Transverse colon (tissue), 4 donors: ENCODE data around the gene GLI2. TPM values are rescaled to one million over a fixed set of nuclear protein-coding genes. Genes with fewer than 3 reads are reported as not detected.

Experiments
- DNase-seq: peaks from one replicate; pipeline ENCODE4 v3.0.0-alpha.2; 2019
- H3K27ac ChIP-seq, 4 donors: fragments of 200-600 bp; sonication (generic); 2 replicates each; pipeline ENCODE4 v1.5.1; 2016 to 2018; ENCODE audit warnings: inconsistent platforms in 4 of 4
- H3K27me3 ChIP-seq: fragments of 200-600 bp; sonication (generic); 2 replicates; pipeline ENCODE4 v1.5.1; 2017; ENCODE audit warnings: inconsistent platforms
- H3K36me3 ChIP-seq, 4 donors: fragments of 200-600 bp; sonication (generic); 2 replicates each; pipeline ENCODE4 v1.5.1; 2017 to 2019; ENCODE audit warnings: inconsistent platforms in 4 of 4
- H3K4me1 ChIP-seq, 4 donors: fragments of 200-600 bp; sonication (generic); 2 replicates each; pipeline ENCODE4 v1.5.1; 2017 to 2020; ENCODE audit warnings: inconsistent platforms in 4 of 4
- H3K4me3 ChIP-seq, 4 donors: fragments of 200-600 bp; sonication (generic); 1 replicate in 1 of 4; 2 replicates in 3 of 4; pipeline versions ENCODE4 v1.5.1 to v1.6.1; 2017 to 2019; ENCODE audit warnings: inconsistent platforms in 4 of 4
- H3K9me3 ChIP-seq, 2 donors: fragments of 200-600 bp; sonication (generic); 2 replicates each; pipeline ENCODE4 v1.5.1; 2017 to 2019; ENCODE audit warnings: inconsistent platforms in 2 of 2
- EP300 ChIP-seq: sonication (generic); formaldehyde crosslinking; IDR thresholded peaks from one replicate; pipeline ENCODE4 v1.6.1; 2017; ENCODE audit warnings: antibody characterized with exemption, low read depth
- POLR2A ChIP-seq: fragments of 450-650 bp; IDR thresholded peaks from one replicate; pipeline ENCODE4 v1.6.1; 2016; ENCODE audit warnings: antibody characterized with exemption, mild to moderate bottlenecking, moderate library complexity
- POLR2AphosphoS5 ChIP-seq, 3 donors: sonication (generic); formaldehyde crosslinking; IDR thresholded peaks; one replicate each; pipeline ENCODE4 v1.6.1; 2016; ENCODE audit warnings: antibody characterized with exemption in 3 of 3
- WGBS, 2 donors: methylation state at CpG; one replicate each; pipeline ENCODE4 v1.1.5; 2018; ENCODE audit warnings: low coverage in 1 of 2; 5-methylcytosine and 5-hydroxymethylcytosine counted together
- in situ Hi-C, 4 donors: fragments of 200-750 bp; cut with MboI; loops; one replicate each; pipeline versions ENCODE4 v1.15.0 to v1.15.1; 2017; ENCODE audit warnings: low sequenced_read_pairs in 3 of 4, low pct_ligation_motif_present in 1 of 4, low pct_unique_long_range_greater_than_20kb in 1 of 4
- intact Hi-C: fragments of 100-400 bp; cut with DNase I; formaldehyde crosslinking; loops from one replicate; pipeline ENCODE4 v1.15.1; 2023; ENCODE audit warnings: low total_unique reads
- total RNA-seq, 4 donors: library from RNA; depleted of rRNA; stranded (reverse); fragments of >200 nt; gene quantifications; one replicate each; pipeline ENCODE4 v1.1.0, GENCODE V29; 2016
- TF ChIP-seq, protein P1 (sequence below), 5 experiments: fragments of 200-600 bp in 3 of 5; fragments of 450-650 bp in 2 of 5; sonication (generic) in 3 of 5; IDR thresholded peaks; 1 replicate in 2 of 5; 2 replicates in 3 of 5; pipeline ENCODE4 v1.5.1; 2016 to 2017; ENCODE audit warnings: antibody characterized with exemption in 5 of 5, inconsistent platforms in 3 of 5, mild to moderate bottlenecking in 2 of 5, moderate library complexity in 1 of 5

Gene GLI2
- total RNA-seq, 4 donors from 2014 or later, result 1.1 to 15.1 (median 4.2) TPM

- H3K27ac ChIP-seq, result peak overlapping the region; percentile 85 to 90 (median 86)
- WGBS, 2 donors, result 3 to 4% methylated on average over 12 to 35 of the region's 48 CpGs
- H3K4me3 ChIP-seq, result peak overlapping the region; percentile 39 to 56 (median 45)
- no peak for TF ChIP-seq POLR2AphosphoS5 (IDR thresholded peaks at IDR 0.05)
- TF ChIP-seq EP300, result no peak
- no peak for TF ChIP-seq POLR2A
- TF ChIP-seq, protein P1, sequence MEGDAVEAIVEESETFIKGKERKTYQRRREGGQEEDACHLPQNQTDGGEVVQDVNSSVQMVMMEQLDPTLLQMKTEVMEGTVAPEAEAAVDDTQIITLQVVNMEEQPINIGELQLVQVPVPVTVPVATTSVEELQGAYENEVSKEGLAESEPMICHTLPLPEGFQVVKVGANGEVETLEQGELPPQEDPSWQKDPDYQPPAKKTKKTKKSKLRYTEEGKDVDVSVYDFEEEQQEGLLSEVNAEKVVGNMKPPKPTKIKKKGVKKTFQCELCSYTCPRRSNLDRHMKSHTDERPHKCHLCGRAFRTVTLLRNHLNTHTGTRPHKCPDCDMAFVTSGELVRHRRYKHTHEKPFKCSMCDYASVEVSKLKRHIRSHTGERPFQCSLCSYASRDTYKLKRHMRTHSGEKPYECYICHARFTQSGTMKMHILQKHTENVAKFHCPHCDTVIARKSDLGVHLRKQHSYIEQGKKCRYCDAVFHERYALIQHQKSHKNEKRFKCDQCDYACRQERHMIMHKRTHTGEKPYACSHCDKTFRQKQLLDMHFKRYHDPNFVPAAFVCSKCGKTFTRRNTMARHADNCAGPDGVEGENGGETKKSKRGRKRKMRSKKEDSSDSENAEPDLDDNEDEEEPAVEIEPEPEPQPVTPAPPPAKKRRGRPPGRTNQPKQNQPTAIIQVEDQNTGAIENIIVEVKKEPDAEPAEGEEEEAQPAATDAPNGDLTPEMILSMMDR (IDR thresholded peaks at IDR 0.05), result no peak
- intact Hi-C loops (loop anchor here (5.0 to 10.0 kb wide), 2 partner anchors 118 to 201 kb away; no protein-coding TSS in a partner anchor), in situ Hi-C loops (no loop called here)
- DNase-seq, result no peak
- H3K4me1 ChIP-seq, result peaks cover 2 to 53% (median 35%) of the 10 kb centered on the region in 4 donors
- peaks cover 82% of the 10 kb centered on the region for H3K27me3 ChIP-seq
- no peaks in the 10 kb centered on the region for H3K36me3 ChIP-seq
- H3K9me3 ChIP-seq, result no peaks in the 10 kb centered on the region
Measured at GRCh38 chr2:120736624-120737339, 1.1 kb downstream of the GLI2 start.

GRCh38 chr2:120737340-120738101 lies 1.9 kb downstream of the GLI2 start:
- WGBS, 2 donors, result 9 to 19% methylated on average over 10 to 37 of the region's 37 CpGs
- peaks cover 2 to 57% (median 36%) of the 10 kb centered on the region in 4 donors for H3K4me1 ChIP-seq
- in situ Hi-C loops (no loop called here), intact Hi-C loops (loop anchor here (5.0 to 10.0 kb wide), 2 partner anchors 117 to 200 kb away; no protein-coding TSS in a partner anchor)
- DNase-seq, result peak; percentile 45
- peak overlapping the region; percentile 85 to 90 (median 86) for H3K27ac ChIP-seq
- TF ChIP-seq EP300 (no peak), POLR2A (no peak), POLR2AphosphoS5 (IDR thresholded peaks at IDR 0.05) (no peak)
- TF ChIP-seq, protein P1 (IDR thresholded peaks at IDR 0.05), result no peak
- peak overlapping the region; percentile 22 to 56 (median 39) for H3K4me3 ChIP-seq
- H3K36me3 ChIP-seq, result no peaks in the 10 kb centered on the region
- H3K9me3 ChIP-seq, result no peaks in the 10 kb centered on the region
- peaks cover 90% of the 10 kb centered on the region for H3K27me3 ChIP-seq

GRCh38 chr2:120738117-120738516 lies 2.4 kb downstream of the GLI2 start:
- H3K27me3 ChIP-seq, result peaks cover 96% of the 10 kb centered on the region
- in situ Hi-C loops, result no loop called here

More at GRCh38 chr2:120738117-120738516, 2.4 kb downstream of the GLI2 start:
- WGBS, 2 donors, result 48 to 63% methylated on average over 5 to 7 of the region's 7 CpGs
- no peak for DNase-seq
- Histone ChIP-seq H3K27ac (peak overlapping the region; percentile 85 to 90 (median 86)), H3K4me3 (peak overlapping the region in 2 of 4 donors; percentile 39 to 56), H3K36me3 (no peaks in the 10 kb centered on the region), H3K4me1 (peaks cover 2 to 57% (median 36%) of the 10 kb centered on the region in 4 donors), H3K9me3 (no peaks in the 10 kb centered on the region)
- intact Hi-C loops, result loop anchor here (5.0 to 10.0 kb wide), 2 partner anchors 117 to 199 kb away; no protein-coding TSS in a partner anchor
- no peak for TF ChIP-seq POLR2A
- no peak for TF ChIP-seq EP300
- no peak for TF ChIP-seq POLR2AphosphoS5 (IDR thresholded peaks at IDR 0.05)
- TF ChIP-seq, protein P1 (IDR thresholded peaks at IDR 0.05), result no peak
